ENCODE results near the gene TEX9.
A peak's percentile ranks its signal among the peaks of the same experiment; 100 is the strongest.
"Not testable (repeated sequence)": the region's sequence is repeated elsewhere in the genome, so short reads cannot be mapped to it uniquely, and the experiment has no call there.

The TEX9 gene

GRCh38 chr15:56365075-56365711 is at the start of gene TEX9:
Gene TEX9 (plus strand): TSS chr15:56365426. CDS start chr15:56365451, 25 bp downstream.
- DNase-seq = peak; percentile 74

GRCh38 chr15:56316561-56316960 is 48.7 kb upstream of the TEX9 start:
- not testable (repeated sequence) for DNase-seq

DNA sequence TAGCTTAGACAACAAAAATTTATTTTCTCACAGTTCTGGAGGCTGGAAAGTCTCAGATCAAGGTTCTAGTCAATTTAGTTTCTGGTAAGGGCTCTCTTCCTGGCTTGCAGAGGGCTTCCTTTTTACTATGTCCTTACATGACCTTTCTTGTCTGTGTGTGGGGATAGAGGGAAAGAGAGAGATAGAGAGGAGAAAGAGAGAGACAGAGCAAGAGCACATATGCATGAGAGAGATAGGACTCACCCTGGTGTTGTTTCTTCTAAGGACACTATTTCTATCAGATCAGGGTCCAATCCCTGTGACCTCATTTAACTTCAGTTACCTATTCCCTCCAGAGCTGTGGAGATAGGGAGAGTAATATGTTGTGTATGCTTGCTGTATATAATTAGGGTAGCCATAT is 44.9 kb upstream of the TEX9 start:
- no peak for DNase-seq

DNA sequence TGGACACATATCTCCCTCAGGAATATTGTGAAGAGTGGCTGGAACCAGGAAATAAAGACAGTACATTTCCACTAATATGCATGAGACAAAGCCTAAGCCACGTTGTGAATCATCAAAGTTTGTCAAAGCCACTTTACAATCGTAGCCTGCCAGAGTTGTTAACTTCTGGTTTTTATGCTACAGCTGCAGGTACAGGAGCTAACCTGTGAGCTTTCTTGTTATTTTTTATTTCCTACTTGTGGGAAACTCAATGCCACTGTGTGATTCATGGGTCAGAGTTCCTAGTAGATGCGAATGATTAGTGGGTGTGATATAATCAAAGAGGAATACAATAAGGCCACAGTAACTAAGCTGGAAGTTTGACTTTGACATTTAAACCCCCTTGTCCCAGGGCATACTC is 44.4 kb upstream of the TEX9 start:
- no peak for DNase-seq

- DNase-seq = no peak
These were observed 42.8 kb upstream of the TEX9 start for GRCh38 chr15:56322444-56322843.

- DNase-seq = no peak
These were observed 41.8 kb upstream of the TEX9 start for GRCh38 chr15:56323435-56323834.

GRCh38 chr15:56325186-56325585 is 40.0 kb upstream of the TEX9 start:
- no peak for DNase-seq

- no peak for DNase-seq
These were observed 37.3 kb upstream of the TEX9 start for GRCh38 chr15:56327721-56328502.

- no peak for DNase-seq
These were observed 28.0 kb upstream of the TEX9 start for GRCh38 chr15:56337084-56337725.

DNA sequence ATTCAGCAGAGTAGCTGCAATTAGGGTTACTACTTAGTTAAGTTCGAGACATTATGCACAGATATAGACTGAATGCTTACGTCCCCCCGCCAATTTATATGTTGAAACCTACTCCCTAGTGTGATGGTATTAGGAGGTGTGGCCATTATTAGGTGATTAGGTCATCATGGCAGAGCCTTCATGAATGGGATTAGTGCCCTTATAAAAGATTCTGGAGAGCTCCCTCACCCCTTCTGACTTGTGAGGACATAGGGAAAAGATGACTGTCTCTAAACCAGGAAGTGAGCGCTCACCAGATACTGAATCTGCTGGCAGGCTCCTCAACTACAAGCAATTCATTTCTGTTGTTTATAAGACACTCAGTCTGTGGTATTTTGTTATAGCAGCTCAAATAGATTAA is 25.6 kb upstream of the TEX9 start:
- DNase-seq = no peak

DNA sequence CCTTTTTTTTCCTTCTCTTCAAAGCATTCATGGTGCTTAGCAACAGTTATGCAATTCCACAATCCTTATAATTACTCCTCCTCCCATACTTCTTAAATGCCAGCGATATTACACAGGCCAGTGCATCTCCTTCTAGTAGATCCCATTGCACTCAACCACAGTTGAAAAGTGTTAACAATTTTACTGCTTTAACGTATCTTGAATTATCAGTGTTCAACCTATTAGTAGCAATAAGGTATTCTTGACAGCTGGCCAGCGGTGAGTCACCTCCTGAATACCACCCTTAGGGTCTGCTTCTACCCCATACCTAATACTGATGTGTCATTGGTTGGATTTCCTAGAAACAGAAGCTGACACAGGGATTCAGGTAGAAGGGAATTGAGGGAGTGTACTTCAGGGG is 24.0 kb upstream of the TEX9 start:
- DNase-seq = no peak

- no peak for DNase-seq
These were observed 22.6 kb upstream of the TEX9 start for GRCh38 chr15:56342653-56343052.

GRCh38 chr15:56343879-56344278 is 21.3 kb upstream of the TEX9 start:
- DNase-seq = no peak

GRCh38 chr15:56344336-56344735 is 20.9 kb upstream of the TEX9 start:
- no peak for DNase-seq

DNA sequence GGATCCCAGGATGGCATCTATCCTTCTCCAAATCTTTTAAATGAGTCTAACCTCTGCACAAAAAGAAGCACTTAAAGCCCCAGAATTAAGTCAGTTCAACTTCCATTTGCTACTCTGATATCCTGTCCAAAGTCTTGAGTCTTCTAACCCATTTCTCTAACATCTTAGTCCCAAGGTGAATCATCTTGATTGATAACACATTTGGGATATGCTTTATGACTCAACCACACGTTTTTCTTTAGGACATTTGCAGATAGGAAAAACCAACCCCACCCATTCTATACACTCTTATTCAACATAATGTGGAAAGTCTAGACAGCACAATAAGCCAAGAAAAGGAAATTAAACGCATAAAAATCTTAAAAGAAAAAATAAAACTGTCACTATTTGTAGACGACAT is 18.8 kb upstream of the TEX9 start:
- no peak for DNase-seq

GRCh38 chr15:56349554-56349953 is 15.7 kb upstream of the TEX9 start:
- no peak for DNase-seq

DNA sequence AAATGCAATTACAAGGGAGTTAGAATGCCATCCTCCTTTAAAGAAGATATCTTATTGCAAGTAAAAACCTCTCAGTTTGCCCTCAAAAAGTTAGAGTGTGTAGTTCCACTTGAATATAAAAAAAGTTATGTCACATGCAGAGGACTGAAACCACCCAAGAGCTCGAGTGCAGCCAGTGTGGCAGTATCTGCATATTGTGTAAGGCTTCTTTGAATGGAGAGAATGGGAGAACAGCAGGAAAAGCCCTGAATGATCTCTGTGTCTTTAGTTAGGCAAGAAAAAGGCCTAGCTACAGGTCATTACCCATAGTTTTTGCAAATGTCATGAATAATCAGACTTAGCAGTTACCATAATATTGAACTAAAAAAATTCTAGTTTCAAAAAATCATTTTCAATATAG is 13.9 kb upstream of the TEX9 start:
- DNase-seq = no peak

GRCh38 chr15:56351957-56352506 is 13.2 kb upstream of the TEX9 start:
- no peak for DNase-seq

GRCh38 chr15:56353119-56353518 is 12.1 kb upstream of the TEX9 start:
- DNase-seq = no peak

DNA sequence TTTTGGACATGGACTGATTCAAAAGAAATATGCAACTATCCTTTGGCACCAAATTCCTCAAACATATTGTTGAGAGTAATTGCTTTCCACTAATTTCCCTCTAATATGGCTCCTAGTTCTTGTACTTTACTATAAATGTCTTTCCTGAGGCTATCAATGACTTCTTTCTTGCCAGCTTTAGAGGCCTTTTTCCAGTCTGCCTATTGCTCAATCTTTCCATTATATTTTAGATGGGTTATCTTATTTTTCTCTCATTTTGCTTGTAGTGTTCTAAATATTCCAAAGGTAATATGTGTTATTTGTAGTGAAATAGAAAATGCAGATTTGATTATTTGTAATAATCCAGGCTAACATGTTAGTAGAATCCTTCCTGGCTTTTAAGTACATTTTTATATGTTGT is 11.5 kb upstream of the TEX9 start:
- no peak for DNase-seq

GRCh38 chr15:56356616-56357015 is 8.6 kb upstream of the TEX9 start:
- no peak for DNase-seq

GRCh38 chr15:56358604-56359003 is 6.6 kb upstream of the TEX9 start:
- no peak for DNase-seq

- DNase-seq = no peak
These were observed 3.2 kb upstream of the TEX9 start for GRCh38 chr15:56361987-56362386.

- no peak for DNase-seq
These were observed 985 bp downstream of the TEX9 start for GRCh38 chr15:56366211-56366610.

Data from CD4-positive, alpha-beta T cell treated with Interleukin-15 for 1 hour (primary cell).